Measurements from ENCODE around the gene DRAXIN.

Gene DRAXIN

DNA sequence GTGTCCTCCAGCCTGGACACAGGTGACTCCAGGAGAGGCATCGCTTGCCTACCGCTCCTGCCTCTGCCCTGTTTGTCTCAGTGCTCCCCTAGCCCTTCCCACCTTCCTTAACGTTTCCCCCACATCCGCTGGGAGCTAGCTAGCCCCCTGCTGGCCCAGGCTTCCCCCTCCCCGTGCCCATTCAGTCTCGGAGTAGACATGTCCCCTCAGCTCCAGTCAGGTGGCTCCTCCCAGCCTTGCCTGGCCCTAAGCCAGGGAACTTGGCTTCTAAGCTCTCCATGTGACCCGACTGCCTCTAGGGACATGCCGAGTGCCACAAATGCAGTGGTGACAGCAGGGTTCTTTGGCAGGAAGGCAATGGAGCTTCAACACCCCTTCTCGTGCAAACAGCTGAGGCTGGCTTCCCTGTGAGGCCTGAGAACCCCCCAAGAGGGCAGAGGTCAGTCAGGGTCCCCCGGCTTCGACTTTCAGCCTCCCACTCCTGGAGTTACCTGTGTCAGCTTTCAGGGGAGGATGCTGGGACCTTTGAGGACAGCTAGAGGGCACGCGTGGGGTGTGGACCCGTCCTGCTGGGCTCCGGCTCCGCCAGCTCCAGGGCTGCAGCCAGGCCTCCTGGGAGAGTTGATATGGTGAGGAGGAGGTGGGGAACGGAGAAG lies 16.2 kb downstream of the DRAXIN start:
- no peak for TF ChIP-seq TCF12 (IDR thresholded peaks at IDR 0.05; ENCODE audit: low read depth)
- TF ChIP-seq, protein P1, sequence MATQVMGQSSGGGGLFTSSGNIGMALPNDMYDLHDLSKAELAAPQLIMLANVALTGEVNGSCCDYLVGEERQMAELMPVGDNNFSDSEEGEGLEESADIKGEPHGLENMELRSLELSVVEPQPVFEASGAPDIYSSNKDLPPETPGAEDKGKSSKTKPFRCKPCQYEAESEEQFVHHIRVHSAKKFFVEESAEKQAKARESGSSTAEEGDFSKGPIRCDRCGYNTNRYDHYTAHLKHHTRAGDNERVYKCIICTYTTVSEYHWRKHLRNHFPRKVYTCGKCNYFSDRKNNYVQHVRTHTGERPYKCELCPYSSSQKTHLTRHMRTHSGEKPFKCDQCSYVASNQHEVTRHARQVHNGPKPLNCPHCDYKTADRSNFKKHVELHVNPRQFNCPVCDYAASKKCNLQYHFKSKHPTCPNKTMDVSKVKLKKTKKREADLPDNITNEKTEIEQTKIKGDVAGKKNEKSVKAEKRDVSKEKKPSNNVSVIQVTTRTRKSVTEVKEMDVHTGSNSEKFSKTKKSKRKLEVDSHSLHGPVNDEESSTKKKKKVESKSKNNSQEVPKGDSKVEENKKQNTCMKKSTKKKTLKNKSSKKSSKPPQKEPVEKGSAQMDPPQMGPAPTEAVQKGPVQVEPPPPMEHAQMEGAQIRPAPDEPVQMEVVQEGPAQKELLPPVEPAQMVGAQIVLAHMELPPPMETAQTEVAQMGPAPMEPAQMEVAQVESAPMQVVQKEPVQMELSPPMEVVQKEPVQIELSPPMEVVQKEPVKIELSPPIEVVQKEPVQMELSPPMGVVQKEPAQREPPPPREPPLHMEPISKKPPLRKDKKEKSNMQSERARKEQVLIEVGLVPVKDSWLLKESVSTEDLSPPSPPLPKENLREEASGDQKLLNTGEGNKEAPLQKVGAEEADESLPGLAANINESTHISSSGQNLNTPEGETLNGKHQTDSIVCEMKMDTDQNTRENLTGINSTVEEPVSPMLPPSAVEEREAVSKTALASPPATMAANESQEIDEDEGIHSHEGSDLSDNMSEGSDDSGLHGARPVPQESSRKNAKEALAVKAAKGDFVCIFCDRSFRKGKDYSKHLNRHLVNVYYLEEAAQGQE (IDR thresholded peaks at IDR 0.05; ENCODE audit: low read depth) = no peak
- TF ChIP-seq TAF1 (IDR thresholded peaks at IDR 0.05; ENCODE audit: low read depth) = no peak
- peak; percentile 75 for TF ChIP-seq NFIC (IDR thresholded peaks at IDR 0.05)
- TF ChIP-seq CEBPB (IDR thresholded peaks at IDR 0.05) = no peak
- no peak for TF ChIP-seq EP300 (IDR thresholded peaks at IDR 0.05; ENCODE audit: borderline replicate concordance)
- TF ChIP-seq, protein P2, sequence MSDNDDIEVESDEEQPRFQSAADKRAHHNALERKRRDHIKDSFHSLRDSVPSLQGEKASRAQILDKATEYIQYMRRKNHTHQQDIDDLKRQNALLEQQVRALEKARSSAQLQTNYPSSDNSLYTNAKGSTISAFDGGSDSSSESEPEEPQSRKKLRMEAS (IDR thresholded peaks at IDR 0.05) = peak; percentile 61
- TF ChIP-seq FOXM1 (IDR thresholded peaks at IDR 0.05; ENCODE audit: borderline replicate concordance, low read depth) = no peak
- TF ChIP-seq, protein P3, sequence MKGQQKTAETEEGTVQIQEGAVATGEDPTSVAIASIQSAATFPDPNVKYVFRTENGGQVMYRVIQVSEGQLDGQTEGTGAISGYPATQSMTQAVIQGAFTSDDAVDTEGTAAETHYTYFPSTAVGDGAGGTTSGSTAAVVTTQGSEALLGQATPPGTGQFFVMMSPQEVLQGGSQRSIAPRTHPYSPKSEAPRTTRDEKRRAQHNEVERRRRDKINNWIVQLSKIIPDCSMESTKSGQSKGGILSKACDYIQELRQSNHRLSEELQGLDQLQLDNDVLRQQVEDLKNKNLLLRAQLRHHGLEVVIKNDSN (IDR thresholded peaks at IDR 0.05) = peak; percentile 83

DNA sequence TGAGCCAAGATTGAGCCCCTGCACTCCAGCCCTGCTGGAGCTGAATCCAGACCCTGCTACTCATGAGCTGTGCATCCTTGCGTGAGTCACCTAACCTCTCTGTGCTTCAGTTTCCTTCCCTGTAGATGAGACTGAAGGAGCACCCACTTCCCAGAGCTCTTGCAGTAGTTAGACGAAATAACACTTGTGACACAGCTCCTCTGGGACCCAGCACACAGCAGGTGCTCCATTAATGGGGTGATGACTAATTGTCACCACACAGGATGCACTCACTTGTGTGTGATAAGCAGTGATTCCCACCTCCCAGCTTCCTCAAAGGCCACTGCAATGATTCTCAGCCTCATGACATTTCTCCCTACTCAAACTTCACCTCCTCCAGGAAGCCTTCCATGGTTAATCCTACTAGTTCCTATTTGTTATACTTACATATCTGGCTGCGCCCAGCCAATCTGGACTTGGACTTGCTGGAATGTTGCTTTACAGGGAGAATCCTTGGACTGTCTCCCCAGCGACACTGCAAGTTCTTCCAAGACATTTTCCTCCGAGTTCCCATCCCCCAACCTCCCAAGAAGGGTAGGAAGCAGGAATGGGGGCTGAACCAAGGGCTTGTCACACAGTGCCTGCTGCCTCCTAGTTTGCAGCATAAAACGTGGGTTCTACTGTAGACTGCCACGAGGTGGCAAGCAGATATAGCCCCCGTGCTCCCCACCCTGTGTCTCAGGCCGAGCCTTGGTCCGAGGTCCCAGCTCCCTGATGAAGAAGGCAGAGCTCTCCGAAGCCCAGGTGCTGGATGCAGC lies 17.2 kb downstream of the DRAXIN start:
- TF ChIP-seq CEBPB (IDR thresholded peaks at IDR 0.05) = no peak
- TF ChIP-seq, protein P3 (IDR thresholded peaks at IDR 0.05) = no peak
- TF ChIP-seq TEAD4 (IDR thresholded peaks at IDR 0.05) = no peak
- no peak for TF ChIP-seq RAD21 (IDR thresholded peaks at IDR 0.05; ENCODE audit: low read depth)
- TF ChIP-seq, protein P1 (IDR thresholded peaks at IDR 0.05; ENCODE audit: low read depth) = no peak
- no peak for TF ChIP-seq TCF12 (IDR thresholded peaks at IDR 0.05; ENCODE audit: low read depth)
- TF ChIP-seq TAF1 (IDR thresholded peaks at IDR 0.05; ENCODE audit: low read depth) = no peak
- no peak for TF ChIP-seq FOXM1 (IDR thresholded peaks at IDR 0.05; ENCODE audit: borderline replicate concordance, low read depth)
- no peak for TF ChIP-seq EGR1 (IDR thresholded peaks at IDR 0.05)
- TF ChIP-seq CREB1 (IDR thresholded peaks at IDR 0.05; ENCODE audit: low read depth) = no peak
- no peak for TF ChIP-seq YY1 (IDR thresholded peaks at IDR 0.05; ENCODE audit: low read depth)
- TF ChIP-seq ZBTB7A (IDR thresholded peaks at IDR 0.05; ENCODE audit: low read depth) = no peak
- TF ChIP-seq, protein P2 (IDR thresholded peaks at IDR 0.05) = no peak
- no peak for TF ChIP-seq NFIC (IDR thresholded peaks at IDR 0.05)
- no peak for TF ChIP-seq EP300 (IDR thresholded peaks at IDR 0.05; ENCODE audit: borderline replicate concordance)

DNA sequence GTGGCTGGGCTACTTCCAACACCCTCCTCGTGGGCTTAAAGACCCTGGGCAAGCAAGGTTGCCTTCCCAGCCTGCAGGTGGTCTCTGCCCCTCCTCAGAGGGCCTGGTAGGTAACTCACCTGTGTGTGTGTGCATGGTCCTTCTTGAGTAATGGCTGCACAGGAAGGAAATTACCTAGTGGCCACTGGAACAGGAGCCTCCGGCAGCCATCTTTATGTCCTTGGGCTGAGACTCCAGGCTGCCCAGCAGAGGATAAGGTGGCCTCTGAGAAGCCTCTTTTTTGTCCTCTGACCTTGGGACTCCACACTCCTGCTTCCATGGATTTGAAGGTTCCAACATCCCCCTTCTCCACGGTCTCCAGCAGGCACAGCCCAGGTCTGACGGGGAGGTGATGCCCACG lies 20.0 kb downstream of the DRAXIN start:
- TF ChIP-seq ZBTB7A (IDR thresholded peaks at IDR 0.05; ENCODE audit: low read depth) (no peak), CREB1 (IDR thresholded peaks at IDR 0.05; ENCODE audit: low read depth) (no peak), CEBPB (IDR thresholded peaks at IDR 0.05) (no peak), TEAD4 (IDR thresholded peaks at IDR 0.05) (no peak), NFIC (IDR thresholded peaks at IDR 0.05) (no peak), RAD21 (IDR thresholded peaks at IDR 0.05; ENCODE audit: low read depth) (no peak)
- TF ChIP-seq, protein P1 (IDR thresholded peaks at IDR 0.05; ENCODE audit: low read depth) = no peak

DNA sequence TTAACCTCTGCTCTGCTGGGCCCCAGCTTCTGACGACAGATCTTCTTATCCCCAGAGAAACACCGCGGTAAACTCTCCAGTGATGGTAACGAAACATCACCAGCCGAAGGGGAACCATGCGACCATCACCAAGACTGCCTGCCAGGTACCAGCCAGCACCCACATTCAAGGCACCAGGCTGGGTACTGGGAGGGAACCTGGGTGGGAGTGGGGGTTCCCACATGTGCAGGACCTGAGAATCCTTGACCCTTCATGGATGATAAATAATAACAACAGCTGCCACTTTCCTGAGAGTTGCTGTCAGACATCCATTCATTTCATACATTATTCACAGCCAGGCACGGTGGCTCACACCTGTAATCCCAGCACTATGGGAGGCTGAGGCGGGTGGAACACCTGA lies 20.8 kb downstream of the DRAXIN start:
- TF ChIP-seq EGR1 (IDR thresholded peaks at IDR 0.05) = no peak
- TF ChIP-seq, protein P1 (IDR thresholded peaks at IDR 0.05; ENCODE audit: low read depth) = no peak
- TF ChIP-seq YY1 (IDR thresholded peaks at IDR 0.05; ENCODE audit: low read depth) = no peak
- TF ChIP-seq TAF1 (IDR thresholded peaks at IDR 0.05; ENCODE audit: low read depth) = no peak
- TF ChIP-seq, protein P2 (IDR thresholded peaks at IDR 0.05) = no peak
- TF ChIP-seq, protein P3 (IDR thresholded peaks at IDR 0.05) = no peak
- TF ChIP-seq TCF12 (IDR thresholded peaks at IDR 0.05; ENCODE audit: low read depth) = no peak
- TF ChIP-seq NFIC (IDR thresholded peaks at IDR 0.05) = no peak
- TF ChIP-seq ZBTB7A (IDR thresholded peaks at IDR 0.05; ENCODE audit: low read depth) = no peak
- TF ChIP-seq CEBPB (IDR thresholded peaks at IDR 0.05) = no peak
- TF ChIP-seq FOXM1 (IDR thresholded peaks at IDR 0.05; ENCODE audit: borderline replicate concordance, low read depth) = no peak
- no peak for TF ChIP-seq TEAD4 (IDR thresholded peaks at IDR 0.05)
- TF ChIP-seq CREB1 (IDR thresholded peaks at IDR 0.05; ENCODE audit: low read depth) = no peak
- TF ChIP-seq EP300 (IDR thresholded peaks at IDR 0.05; ENCODE audit: borderline replicate concordance) = no peak
- TF ChIP-seq RAD21 (IDR thresholded peaks at IDR 0.05; ENCODE audit: low read depth) = no peak

Measured in Ishikawa (cell line).